Measurements from ENCODE around the gene NUAK1. TPM values are rescaled to one million over a fixed set of nuclear protein-coding genes. Genes with fewer than 3 reads are reported as not detected.

The NUAK1 gene
- total RNA-seq, 4 donors from 2014 or later: 22.6 to 44.3 (median 38.4) TPM

GRCh38 chr12:106037524-106038298, 101.0 kb downstream of the NUAK1 start:
- no peaks in the 10 kb centered on the region for H3K9me3 ChIP-seq
- WGBS: 66% methylated on average over 4 of the region's 4 CpGs
- TF ChIP-seq POLR2AphosphoS5 (IDR thresholded peaks at IDR 0.05) (no peak), EP300 (IDR thresholded peaks at IDR 0.05) (no peak), POLR2A (IDR thresholded peaks at IDR 0.05) (no peak), CTCF (IDR thresholded peaks at IDR 0.05) (no peak)
- H3K27ac ChIP-seq: no peak overlapping the region
- H3K27me3 ChIP-seq: no peaks in the 10 kb centered on the region
- no peak overlapping the region for H3K4me3 ChIP-seq
- peaks cover 6% of the 10 kb centered on the region for H3K4me1 ChIP-seq
- DNase-seq (ENCODE audit: low spot score in 2 of 2): no peak
- H3K36me3 ChIP-seq: no peaks in the 10 kb centered on the region

GRCh38 chr12:106035421-106035820, 103.3 kb downstream of the NUAK1 start:
- 59% methylated on average over 5 of the region's 5 CpGs for WGBS
- Histone ChIP-seq H3K4me1 (peaks cover 6% of the 10 kb centered on the region), H3K36me3 (no peaks in the 10 kb centered on the region), H3K27me3 (no peaks in the 10 kb centered on the region), H3K9me3 (no peaks in the 10 kb centered on the region), H3K27ac (no peak overlapping the region), H3K4me3 (no peak overlapping the region)
- no peak for DNase-seq (ENCODE audit: low spot score in 2 of 2)
- no peak for TF ChIP-seq POLR2AphosphoS5 (IDR thresholded peaks at IDR 0.05)
- no peak for TF ChIP-seq EP300 (IDR thresholded peaks at IDR 0.05)
- no peak for TF ChIP-seq POLR2A (IDR thresholded peaks at IDR 0.05)
- TF ChIP-seq CTCF (IDR thresholded peaks at IDR 0.05): no peak

GRCh38 chr12:106034316-106034715, 104.4 kb downstream of the NUAK1 start:
- DNase-seq (ENCODE audit: low spot score in 2 of 2): no peak
- Histone ChIP-seq H3K27me3 (no peaks in the 10 kb centered on the region), H3K36me3 (no peaks in the 10 kb centered on the region), H3K27ac (no peak overlapping the region), H3K4me3 (no peak overlapping the region), H3K4me1 (peaks cover 9% of the 10 kb centered on the region), H3K9me3 (no peaks in the 10 kb centered on the region)
- 79% methylated on average over 4 of the region's 4 CpGs for WGBS
- TF ChIP-seq EP300 (IDR thresholded peaks at IDR 0.05) (no peak), POLR2AphosphoS5 (IDR thresholded peaks at IDR 0.05) (no peak), CTCF (IDR thresholded peaks at IDR 0.05) (no peak), POLR2A (IDR thresholded peaks at IDR 0.05) (no peak)

- TF ChIP-seq EP300 (IDR thresholded peaks at IDR 0.05) (no peak), CTCF (IDR thresholded peaks at IDR 0.05) (no peak)
- H3K4me1 ChIP-seq: peaks cover 9% of the 10 kb centered on the region
- no peaks in the 10 kb centered on the region for H3K36me3 ChIP-seq
- H3K9me3 ChIP-seq: no peaks in the 10 kb centered on the region
- WGBS: 60% methylated on average over 4 of the region's 4 CpGs
- H3K4me3 ChIP-seq: no peak overlapping the region
- no peak for DNase-seq (ENCODE audit: low spot score in 2 of 2)
- no peak overlapping the region for H3K27ac ChIP-seq
- H3K27me3 ChIP-seq: no peaks in the 10 kb centered on the region
These were observed 105.5 kb downstream of the NUAK1 start for GRCh38 chr12:106033161-106033675.

- Histone ChIP-seq H3K4me3 (no peak overlapping the region), H3K36me3 (no peaks in the 10 kb centered on the region), H3K9me3 (no peaks in the 10 kb centered on the region), H3K4me1 (peaks cover 9% of the 10 kb centered on the region), H3K27ac (no peak overlapping the region), H3K27me3 (no peaks in the 10 kb centered on the region)
- no peak for TF ChIP-seq POLR2A (IDR thresholded peaks at IDR 0.05)
- no peak for TF ChIP-seq POLR2AphosphoS5 (IDR thresholded peaks at IDR 0.05)
- TF ChIP-seq CTCF (IDR thresholded peaks at IDR 0.05): no peak
- TF ChIP-seq EP300 (IDR thresholded peaks at IDR 0.05): no peak
- DNase-seq (ENCODE audit: low spot score in 2 of 2): no peak
These were observed 106.2 kb downstream of the NUAK1 start for GRCh38 chr12:106032623-106032925.
